ENCODE results near the gene IL17C.

GRCh38 chr16:88622125-88622524 is 16.2 kb upstream of the IL17C start:
- TF ChIP-seq CTCF (IDR thresholded peaks at IDR 0.05) = no peak
- no peak for TF ChIP-seq POLR2A (IDR thresholded peaks at IDR 0.05)
